Measurements from ENCODE around the gene CHST14.

- TF ChIP-seq, protein P1, sequence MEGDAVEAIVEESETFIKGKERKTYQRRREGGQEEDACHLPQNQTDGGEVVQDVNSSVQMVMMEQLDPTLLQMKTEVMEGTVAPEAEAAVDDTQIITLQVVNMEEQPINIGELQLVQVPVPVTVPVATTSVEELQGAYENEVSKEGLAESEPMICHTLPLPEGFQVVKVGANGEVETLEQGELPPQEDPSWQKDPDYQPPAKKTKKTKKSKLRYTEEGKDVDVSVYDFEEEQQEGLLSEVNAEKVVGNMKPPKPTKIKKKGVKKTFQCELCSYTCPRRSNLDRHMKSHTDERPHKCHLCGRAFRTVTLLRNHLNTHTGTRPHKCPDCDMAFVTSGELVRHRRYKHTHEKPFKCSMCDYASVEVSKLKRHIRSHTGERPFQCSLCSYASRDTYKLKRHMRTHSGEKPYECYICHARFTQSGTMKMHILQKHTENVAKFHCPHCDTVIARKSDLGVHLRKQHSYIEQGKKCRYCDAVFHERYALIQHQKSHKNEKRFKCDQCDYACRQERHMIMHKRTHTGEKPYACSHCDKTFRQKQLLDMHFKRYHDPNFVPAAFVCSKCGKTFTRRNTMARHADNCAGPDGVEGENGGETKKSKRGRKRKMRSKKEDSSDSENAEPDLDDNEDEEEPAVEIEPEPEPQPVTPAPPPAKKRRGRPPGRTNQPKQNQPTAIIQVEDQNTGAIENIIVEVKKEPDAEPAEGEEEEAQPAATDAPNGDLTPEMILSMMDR (IDR thresholded peaks at IDR 0.05) = no peak
- TF ChIP-seq ZNF302 (CRISPR knock-in tag; IDR thresholded peaks at IDR 0.05) (no peak), MYC (IDR thresholded peaks at IDR 0.05; ENCODE audit: borderline replicate concordance, low read length) (no peak), HEYL (CRISPR knock-in tag; IDR thresholded peaks at IDR 0.05) (no peak)
Observed at GRCh38 chr15:40446144-40446543, 24.6 kb upstream of the CHST14 start.
